Neuron (in vitro differentiated cells): Measurements from ENCODE around the gene SLC40A1.

ENCODE experiments used
- H2AFZ ChIP-seq: one replicate; pipeline ENCODE4 v1.6.1; 2013; ENCODE audit warnings: low read depth, mild to moderate bottlenecking, inconsistent platforms, low read length, moderate library complexity
- H3K27me3 ChIP-seq: one replicate; pipeline ENCODE4 v1.6.1; 2013; ENCODE audit warnings: low read length; ENCODE audit not compliant: insufficient read depth
- H3K36me3 ChIP-seq: one replicate; pipeline ENCODE4 v1.6.1; 2013; ENCODE audit warnings: low read length; ENCODE audit not compliant: insufficient read depth
- H3K4me1 ChIP-seq: one replicate; pipeline ENCODE4 v1.6.1; 2013; ENCODE audit warnings: low read length; ENCODE audit not compliant: insufficient read depth
- H3K4me3 ChIP-seq: 2 replicates; pipeline ENCODE4 v1.5.1; 2013; ENCODE audit warnings: mild to moderate bottlenecking, low read length, moderate library complexity
- H3K9me3 ChIP-seq: one replicate; pipeline ENCODE4 v1.6.1; 2013; ENCODE audit warnings: low read length

The SLC40A1 gene

DNA sequence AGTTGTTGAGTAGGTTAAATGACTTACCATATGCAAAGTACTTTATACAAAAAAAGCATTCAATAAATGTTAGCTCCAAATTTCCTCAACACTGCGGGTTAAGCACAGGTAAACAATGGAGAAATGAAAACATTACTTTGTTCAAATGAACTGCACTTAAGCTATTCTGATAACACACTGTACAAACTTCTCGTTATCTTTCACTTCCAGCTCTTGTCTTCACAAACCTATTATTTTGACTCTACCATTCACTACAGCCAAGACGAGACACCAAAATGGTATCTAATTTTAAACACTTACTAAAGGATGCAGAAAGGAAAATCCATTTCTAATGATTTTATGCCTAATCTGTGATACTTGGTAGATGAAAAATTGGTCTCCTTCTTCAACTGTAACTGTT is 43.8 kb downstream of the SLC40A1 start:
- Histone ChIP-seq H3K4me1 (no peaks in the 10 kb centered on the region), H3K36me3 (no peaks in the 10 kb centered on the region), H2AFZ (no peak overlapping the region), H3K4me3 (no peak overlapping the region), H3K9me3 (no peaks in the 10 kb centered on the region), H3K27me3 (no peaks in the 10 kb centered on the region)

DNA sequence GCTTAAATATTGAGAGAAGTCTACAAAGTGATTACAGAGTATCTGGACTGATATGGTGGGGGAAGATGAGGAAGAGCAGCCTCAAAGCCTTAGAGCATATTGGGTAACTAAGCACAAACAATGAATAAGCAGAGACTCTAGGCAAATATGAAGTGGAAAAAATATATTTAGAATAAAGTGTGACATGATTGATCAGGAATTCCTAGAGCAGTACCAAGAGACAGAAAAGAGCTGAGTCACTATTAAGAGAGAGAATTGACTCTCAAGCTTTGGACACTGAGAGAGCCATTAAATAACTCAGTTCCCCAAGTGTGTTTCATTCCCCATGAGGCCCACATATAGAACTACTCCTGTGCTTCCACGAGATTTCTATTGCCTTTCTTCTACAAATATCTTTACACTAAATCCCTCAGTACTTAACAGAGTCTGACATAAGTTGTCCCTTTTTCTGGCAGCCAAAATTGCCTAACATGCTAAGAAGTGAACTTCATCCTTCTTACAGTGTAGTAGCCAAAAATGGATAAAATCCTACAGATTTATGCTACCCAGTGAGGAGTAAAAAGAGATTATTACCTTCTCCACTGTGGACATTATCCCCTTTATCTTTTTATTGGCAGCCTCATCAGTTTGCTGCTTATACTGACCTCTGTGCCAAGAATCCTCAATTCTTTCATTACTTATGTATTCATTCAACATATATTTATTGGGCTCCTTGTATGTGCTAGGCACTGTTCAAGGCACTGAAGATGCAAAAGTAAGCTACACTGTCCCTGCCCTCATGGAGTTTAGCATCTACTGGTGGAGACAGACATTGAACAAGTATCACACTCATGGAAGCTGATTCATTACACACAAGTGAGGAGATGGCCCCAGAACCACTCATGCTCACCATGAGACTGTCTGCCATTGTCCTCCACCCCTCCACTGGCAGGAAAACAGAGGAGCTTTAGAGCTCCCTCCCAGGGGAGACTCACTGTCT is 45.4 kb downstream of the SLC40A1 start:
- H3K9me3 ChIP-seq = no peaks in the 10 kb centered on the region
- H2AFZ ChIP-seq = no peak overlapping the region
- H3K27me3 ChIP-seq = no peaks in the 10 kb centered on the region
- no peaks in the 10 kb centered on the region for H3K36me3 ChIP-seq
- H3K4me1 ChIP-seq = no peaks in the 10 kb centered on the region
- H3K4me3 ChIP-seq = no peak overlapping the region

DNA sequence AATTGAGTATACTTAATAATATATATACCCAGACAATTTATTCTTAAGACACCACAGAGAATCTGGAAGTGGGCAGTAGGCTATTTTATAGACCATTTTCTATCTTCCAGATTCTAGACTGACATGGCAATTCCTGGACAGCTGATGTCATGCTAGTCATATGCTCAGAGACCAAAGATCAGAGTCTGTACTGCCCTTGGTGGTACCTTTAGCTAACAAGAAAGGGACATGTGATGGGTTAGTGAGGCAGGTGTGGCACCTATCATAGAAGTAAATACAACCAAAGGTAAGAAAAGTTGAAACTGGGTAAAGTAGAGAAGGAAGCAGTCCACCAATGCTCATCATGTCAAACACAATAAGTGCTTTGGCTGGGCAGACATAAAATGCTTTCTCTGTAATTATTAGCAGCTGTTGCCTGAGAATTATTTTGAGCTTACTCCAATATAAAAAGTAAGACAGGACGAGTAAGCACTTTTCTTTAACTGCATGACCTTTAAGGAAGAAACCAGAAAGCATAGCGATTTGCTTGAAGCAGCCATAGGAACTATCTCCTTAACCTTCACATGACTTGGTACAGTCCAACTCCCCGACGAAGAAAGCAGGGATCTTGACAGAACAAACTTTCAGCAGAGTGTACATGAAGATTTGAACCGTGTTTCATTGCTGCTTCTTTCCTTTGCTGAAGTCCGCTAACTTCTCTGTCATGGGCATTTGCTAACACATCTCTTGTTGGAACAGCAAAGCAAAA is 47.1 kb downstream of the SLC40A1 start:
- H3K9me3 ChIP-seq = no peaks in the 10 kb centered on the region
- H3K36me3 ChIP-seq = no peaks in the 10 kb centered on the region
- H3K4me1 ChIP-seq = no peaks in the 10 kb centered on the region
- H2AFZ ChIP-seq = no peak overlapping the region
- no peaks in the 10 kb centered on the region for H3K27me3 ChIP-seq
- H3K4me3 ChIP-seq = no peak overlapping the region

DNA sequence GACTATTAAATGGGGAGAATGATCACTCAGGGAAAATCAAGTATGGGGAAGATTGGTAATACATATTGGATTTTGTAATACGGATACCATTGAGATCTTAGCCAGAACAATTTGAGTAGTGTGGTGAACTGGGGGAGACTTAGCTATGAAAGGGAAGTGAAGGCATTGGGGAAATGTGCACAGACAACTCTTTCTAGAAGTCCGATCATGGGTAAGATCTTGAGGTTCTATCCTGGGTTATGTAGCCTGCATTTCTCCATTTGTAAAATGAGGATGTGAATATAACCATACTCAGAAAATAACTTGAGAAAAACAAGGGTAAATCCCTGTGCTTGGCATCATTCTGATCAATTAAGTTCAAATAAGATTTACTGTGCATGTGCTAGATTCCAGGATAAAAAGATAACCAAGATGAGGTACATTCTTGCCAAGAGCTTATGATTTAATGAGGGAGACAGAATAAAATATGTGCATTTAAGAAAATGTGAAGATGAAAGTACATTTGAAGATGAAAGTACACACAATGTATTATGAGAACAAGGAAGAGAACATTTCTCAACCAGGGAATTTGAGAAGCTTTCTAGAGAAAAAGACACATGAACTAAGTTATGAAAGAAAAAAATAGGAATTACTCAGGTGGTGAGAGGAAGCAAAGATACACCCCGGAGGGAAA is 49.5 kb downstream of the SLC40A1 start:
- Histone ChIP-seq H3K4me3 (no peak overlapping the region), H3K9me3 (no peaks in the 10 kb centered on the region), H3K4me1 (no peaks in the 10 kb centered on the region), H2AFZ (no peak overlapping the region), H3K27me3 (no peaks in the 10 kb centered on the region), H3K36me3 (no peaks in the 10 kb centered on the region)

DNA sequence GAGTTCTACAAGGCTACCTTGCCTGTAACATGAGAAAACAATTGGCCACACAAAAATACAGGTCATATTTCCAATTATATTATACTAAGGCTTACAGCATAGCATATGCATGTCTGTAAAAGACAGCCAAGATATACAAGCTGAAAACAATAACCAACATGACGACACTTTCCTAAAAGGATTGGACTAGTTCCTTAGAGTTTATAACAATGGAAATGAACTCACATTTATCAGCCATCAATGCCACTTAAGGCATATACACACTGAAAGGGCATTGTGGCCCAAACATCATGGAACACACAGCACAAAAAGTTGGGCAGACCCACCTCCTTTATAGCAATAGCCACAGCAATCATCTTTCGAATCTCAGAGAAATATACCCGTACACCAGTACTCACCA is 52.0 kb downstream of the SLC40A1 start:
- Histone ChIP-seq H3K36me3 (no peaks in the 10 kb centered on the region), H3K9me3 (no peaks in the 10 kb centered on the region), H3K4me3 (no peak overlapping the region), H2AFZ (no peak overlapping the region), H3K27me3 (no peaks in the 10 kb centered on the region), H3K4me1 (no peaks in the 10 kb centered on the region)

DNA sequence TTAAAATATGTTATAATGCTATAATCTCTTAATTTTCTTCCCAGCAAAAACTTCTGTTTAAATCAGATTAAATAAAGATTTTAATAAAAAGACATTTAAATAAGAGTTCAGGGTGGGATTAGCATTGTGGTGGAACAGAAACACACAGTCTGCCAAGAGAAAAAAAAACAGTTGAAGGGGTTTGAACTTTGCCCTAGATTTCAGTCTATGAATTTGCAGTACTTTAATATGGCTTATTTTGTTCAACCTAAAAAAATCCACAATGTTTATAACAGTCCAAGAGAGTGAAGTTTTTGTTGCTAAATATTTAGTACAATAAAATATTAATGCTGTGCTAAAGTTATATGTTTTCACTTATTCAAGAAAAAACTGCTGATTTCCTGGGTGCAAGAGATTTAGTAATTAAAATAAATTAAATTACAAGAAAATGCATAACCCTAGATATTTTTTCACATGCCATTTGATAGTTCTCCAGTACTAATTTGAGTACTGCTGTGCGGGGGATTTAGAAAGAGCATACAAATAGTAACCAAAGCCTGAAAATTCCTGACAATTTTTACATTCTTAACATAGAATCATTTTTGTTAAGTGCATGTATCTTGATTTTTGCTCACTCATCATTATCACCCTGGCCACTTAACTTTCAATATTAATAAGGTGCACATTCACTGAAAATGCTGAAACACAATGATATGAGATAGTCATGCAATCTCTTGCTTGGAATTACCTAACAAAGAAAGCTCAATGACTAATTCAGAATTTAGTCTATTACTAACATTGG is 52.6 kb downstream of the SLC40A1 start:
- Histone ChIP-seq H3K4me3 (no peak overlapping the region), H3K27me3 (no peaks in the 10 kb centered on the region), H3K9me3 (no peaks in the 10 kb centered on the region), H3K4me1 (no peaks in the 10 kb centered on the region), H3K36me3 (no peaks in the 10 kb centered on the region), H2AFZ (no peak overlapping the region)

DNA sequence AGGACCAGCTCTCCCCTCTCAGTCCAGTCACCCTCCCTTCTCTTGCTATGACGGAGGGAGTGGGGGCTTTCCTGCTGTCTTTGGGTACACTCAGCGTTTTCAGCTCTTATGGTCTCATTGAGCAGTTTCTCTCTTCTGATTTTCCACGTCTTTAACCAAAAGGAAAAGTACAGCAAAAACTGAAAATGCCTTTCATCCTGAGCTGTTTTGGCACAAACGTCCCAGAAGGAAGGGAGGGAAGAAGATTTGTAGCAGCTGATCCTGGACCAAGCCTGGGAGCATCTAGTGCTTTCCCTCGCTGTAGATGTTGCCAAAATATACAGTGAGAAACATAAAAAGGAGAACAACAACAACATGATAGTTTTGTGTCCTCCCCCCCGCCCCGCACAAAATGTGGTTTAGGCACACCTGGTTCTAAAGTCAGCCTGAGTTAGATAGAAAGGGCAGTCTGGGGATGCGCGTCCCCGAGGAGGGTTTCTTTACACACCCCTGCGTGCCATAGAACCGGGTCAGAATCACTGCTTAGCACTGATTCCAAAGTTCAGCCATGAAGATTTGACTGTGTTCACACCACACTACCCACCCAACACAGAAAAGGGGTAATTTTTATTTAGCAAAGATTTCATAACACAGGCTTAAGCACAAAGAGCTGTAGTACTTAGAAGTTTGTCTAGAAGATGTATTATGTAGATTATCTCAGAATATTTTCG is 53.4 kb downstream of the SLC40A1 start:
- H3K27me3 ChIP-seq = no peaks in the 10 kb centered on the region
- peaks cover 6% of the 10 kb centered on the region for H3K4me1 ChIP-seq

DNA sequence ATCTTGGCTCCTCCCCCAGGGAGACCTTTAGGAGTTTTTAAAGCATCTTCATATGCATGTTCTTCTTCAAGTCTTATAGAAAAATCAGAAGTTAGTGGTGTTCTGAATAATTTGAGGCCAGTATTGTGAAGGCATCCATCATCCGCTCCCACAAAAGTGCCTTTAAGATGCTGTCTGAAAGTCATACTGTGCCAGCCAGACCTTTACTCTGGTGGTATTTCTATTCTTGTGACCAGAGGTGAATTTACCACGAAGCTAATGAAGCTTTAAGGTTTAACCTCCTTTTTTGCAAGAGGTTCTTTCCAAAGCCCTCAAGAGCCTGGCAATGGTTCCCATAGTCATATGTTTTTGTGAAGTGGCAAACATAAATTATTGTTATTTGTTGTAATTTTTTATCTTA is 54.3 kb downstream of the SLC40A1 start:
- Histone ChIP-seq H3K4me1 (peaks cover 6% of the 10 kb centered on the region), H2AFZ (no peak overlapping the region), H3K9me3 (no peaks in the 10 kb centered on the region), H3K4me3 (no peak overlapping the region), H3K27me3 (no peaks in the 10 kb centered on the region), H3K36me3 (no peaks in the 10 kb centered on the region)

More for the DNA sequence above, 53.4 kb downstream of the SLC40A1 start:
- Histone ChIP-seq H3K4me3 (no peak overlapping the region), H3K9me3 (no peaks in the 10 kb centered on the region), H3K36me3 (no peaks in the 10 kb centered on the region), H2AFZ (no peak overlapping the region)

DNA sequence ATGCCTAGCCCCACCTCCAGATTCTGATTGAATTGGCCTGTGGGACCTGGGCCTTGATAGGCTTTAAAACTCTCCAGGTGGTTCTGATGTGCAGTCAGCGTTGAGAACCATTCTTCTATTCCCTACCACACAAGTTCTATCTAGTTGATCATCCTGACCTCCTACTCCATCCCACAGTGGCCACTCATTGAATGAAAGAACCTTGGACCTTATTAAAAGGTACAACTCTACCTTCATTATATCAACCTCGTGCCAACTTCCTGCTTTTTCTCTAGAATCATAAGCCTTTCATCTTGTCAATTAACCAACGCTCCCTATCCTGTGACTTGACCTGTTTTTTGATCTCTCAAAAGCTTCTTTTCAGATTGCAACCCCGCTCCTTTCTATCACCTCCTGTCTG is 55.8 kb downstream of the SLC40A1 start:
- H2AFZ ChIP-seq = no peak overlapping the region
- no peaks in the 10 kb centered on the region for H3K27me3 ChIP-seq
- H3K9me3 ChIP-seq = no peaks in the 10 kb centered on the region
- H3K4me3 ChIP-seq = no peak overlapping the region
- no peaks in the 10 kb centered on the region for H3K36me3 ChIP-seq
- peaks cover 6% of the 10 kb centered on the region for H3K4me1 ChIP-seq

DNA sequence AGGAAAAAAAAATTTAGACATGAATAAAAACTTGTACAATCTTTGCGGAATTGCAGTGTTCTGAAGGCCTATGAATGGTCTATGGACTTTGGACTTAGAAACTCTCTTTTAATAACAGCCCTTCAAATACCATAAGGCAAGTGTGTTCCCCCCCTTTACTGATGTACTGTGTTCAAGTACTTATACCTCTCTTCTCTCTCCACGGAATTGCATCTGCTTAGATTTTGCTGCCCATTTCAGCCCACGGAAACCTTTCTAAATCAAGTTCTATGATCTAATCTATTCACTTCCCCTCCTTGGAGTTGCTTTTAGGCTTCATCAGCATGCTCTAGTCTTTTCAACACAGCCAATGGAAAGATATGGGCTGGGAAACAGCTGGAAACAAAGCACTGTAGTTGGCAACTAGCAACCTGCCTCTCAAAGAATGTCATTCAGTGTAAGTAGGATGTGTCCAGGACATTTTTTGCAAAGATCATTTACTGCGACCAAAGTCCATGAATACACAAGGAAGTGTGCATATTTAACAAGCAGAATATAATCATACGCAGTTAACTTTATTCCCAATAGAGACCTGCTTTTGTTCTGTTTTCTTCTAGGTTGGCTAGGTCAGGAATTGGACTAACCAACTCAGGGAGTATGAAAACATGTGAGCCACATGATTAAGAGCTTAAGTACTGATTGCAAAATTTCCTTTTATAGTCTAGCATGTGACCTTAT is 58.0 kb downstream of the SLC40A1 start:
- Histone ChIP-seq H3K4me3 (no peak overlapping the region), H2AFZ (no peak overlapping the region), H3K9me3 (no peaks in the 10 kb centered on the region), H3K4me1 (peaks cover 6% of the 10 kb centered on the region), H3K36me3 (no peaks in the 10 kb centered on the region), H3K27me3 (no peaks in the 10 kb centered on the region)

DNA sequence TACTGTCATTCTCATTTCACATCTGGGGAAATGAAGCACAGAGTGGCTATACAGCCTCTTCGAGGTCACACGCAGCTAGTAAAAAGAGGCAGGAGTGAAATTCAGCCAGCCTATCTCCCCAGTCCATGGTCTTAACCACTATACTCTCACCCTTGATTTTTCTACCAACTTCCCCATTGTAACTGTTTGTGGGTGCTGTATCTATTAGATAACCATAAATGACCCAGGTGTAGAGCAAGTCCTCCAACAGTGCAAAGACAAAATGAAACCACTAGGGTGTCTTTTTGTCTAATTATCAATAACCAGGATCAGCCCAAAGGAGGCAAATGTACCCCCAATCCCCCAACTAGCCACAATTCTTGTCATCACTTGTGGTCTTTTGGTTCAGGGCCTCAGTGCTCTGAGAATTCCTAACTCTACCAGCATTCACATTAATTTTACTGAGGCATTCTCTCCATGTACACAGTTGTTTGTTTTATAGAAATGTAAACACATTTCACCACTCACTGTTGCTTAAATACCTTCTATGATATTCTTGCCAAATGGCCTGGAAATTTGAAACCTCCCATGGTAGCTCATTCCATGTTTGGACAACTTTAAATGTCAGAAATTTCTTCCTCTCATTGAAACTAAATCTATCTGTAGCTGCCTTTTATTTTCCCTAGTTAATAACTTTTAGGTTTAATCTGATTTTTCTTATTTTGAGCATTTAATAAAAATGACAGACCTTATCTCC is 58.7 kb downstream of the SLC40A1 start:
- Histone ChIP-seq H3K27me3 (no peaks in the 10 kb centered on the region), H3K9me3 (no peaks in the 10 kb centered on the region), H3K4me1 (peaks cover 6% of the 10 kb centered on the region), H3K36me3 (no peaks in the 10 kb centered on the region), H2AFZ (no peak overlapping the region), H3K4me3 (no peak overlapping the region)
